ENCODE measurements around the gene IDH3B. TPM values are rescaled to one million over a fixed set of nuclear protein-coding genes. Genes with fewer than 3 reads are reported as not detected.

The IDH3B gene
- total and polyA plus RNA-seq, 2 donors (not counting 1 experiment from before 2014, with no cell fraction given): 131 to 225 TPM

Small RNAs within 50 kb of the gene (small RNA-seq; reads per million reads assigned to genes)
- not detected for gene SNORA51 (ENCODE audit: insufficient read length, low read depth, low replicate concordance)
- not detected for gene SNORD110 (ENCODE audit: insufficient read length, low read depth, low replicate concordance)
- not detected for gene SNORD56 (ENCODE audit: insufficient read length, low read depth, low replicate concordance)
- not detected for gene SNORD57 (ENCODE audit: insufficient read length, low read depth, low replicate concordance)
- gene SNORD86 (ENCODE audit: insufficient read length, low read depth, low replicate concordance): not detected

Other genes starting within 250 kb of the IDH3B start
- 117 and 123 TPM in 2 replicates for gene SNRPB, start 193.4 kb downstream of the IDH3B start, total RNA-seq
- gene SNRPB, start 193.4 kb downstream of the IDH3B start, polyA plus RNA-seq: 151 and 181 TPM in 2 replicates
- gene ZNF343, start 155.3 kb downstream of the IDH3B start, total RNA-seq: 19.8 and 23.4 TPM in 2 replicates
- gene ZNF343, start 155.3 kb downstream of the IDH3B start, polyA plus RNA-seq: 11.6 and 12.3 TPM in 2 replicates
- not detected in 2 replicates for gene TMC2, start 127.6 kb downstream of the IDH3B start, total RNA-seq
- not detected in 2 replicates for gene TMC2, start 127.6 kb downstream of the IDH3B start, polyA plus RNA-seq
- gene NOP56, start 11.6 kb downstream of the IDH3B start, total RNA-seq: 229 and 247 TPM in 2 replicates
- gene NOP56, start 11.6 kb downstream of the IDH3B start, polyA plus RNA-seq: 212 and 300 TPM in 2 replicates
- gene EBF4, start 28.6 kb upstream of the IDH3B start, total RNA-seq: 4.7 and 5.0 TPM in 2 replicates
- 0.81 and 1.4 TPM in 2 replicates for gene EBF4, start 28.6 kb upstream of the IDH3B start, polyA plus RNA-seq
- gene CPXM1, start 136.4 kb upstream of the IDH3B start, total RNA-seq: 1.6 and 1.9 TPM in 2 replicates
- gene CPXM1, start 136.4 kb upstream of the IDH3B start, polyA plus RNA-seq: 0.21 and 2.0 TPM in 2 replicates
- not detected in 2 replicates for gene C20orf141, start 150.8 kb upstream of the IDH3B start, total RNA-seq
- gene C20orf141, start 150.8 kb upstream of the IDH3B start, polyA plus RNA-seq: not detected in 2 replicates
- gene TMEM239, start 152.1 kb upstream of the IDH3B start, total RNA-seq: not detected in 2 replicates
- not detected in 2 replicates for gene TMEM239, start 152.1 kb upstream of the IDH3B start, polyA plus RNA-seq
- 83.5 and 96.8 TPM in 2 replicates for gene PCED1A, start 176.4 kb upstream of the IDH3B start, total RNA-seq
- gene PCED1A, start 176.4 kb upstream of the IDH3B start, polyA plus RNA-seq: 147 and 176 TPM in 2 replicates
- gene VPS16, start 176.5 kb upstream of the IDH3B start, total RNA-seq: 59.5 and 63.0 TPM in 2 replicates
- 68.2 and 74.5 TPM in 2 replicates for gene VPS16, start 176.5 kb upstream of the IDH3B start, polyA plus RNA-seq
- 64.2 and 70.0 TPM in 2 replicates for gene PTPRA, start 209.3 kb upstream of the IDH3B start, total RNA-seq
- gene PTPRA, start 209.3 kb upstream of the IDH3B start, polyA plus RNA-seq: 32.1 and 39.6 TPM in 2 replicates